LoVo (cell line): ENCODE results near the gene SLC24A1.

Experiments used
- DNase-seq: peaks from one replicate; pipeline ENCODE4 v3.0.0-alpha.2; 2016; ENCODE audit warnings: low spot score

The SLC24A1 gene

DNA sequence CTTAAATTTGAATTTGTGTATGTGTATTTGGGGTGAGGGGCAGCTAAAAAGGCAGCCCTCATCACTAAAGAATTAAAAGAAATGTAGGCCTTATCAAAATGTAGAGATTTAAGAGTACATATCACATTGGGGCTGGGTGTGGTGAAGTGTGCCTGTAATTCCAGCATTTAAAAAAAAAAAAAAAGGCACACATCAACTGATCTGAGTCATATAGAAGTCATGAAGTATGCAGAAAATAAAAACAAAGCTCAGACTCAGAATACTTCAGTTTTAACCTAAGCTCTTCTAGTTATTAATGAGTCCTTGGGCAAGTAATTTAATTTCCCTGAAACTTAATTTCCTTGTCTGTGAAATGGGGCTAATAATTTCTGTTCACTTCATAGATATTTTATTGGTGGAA lies 31.6 kb downstream of the SLC24A1 start:
- DNase-seq: no peak

DNA sequence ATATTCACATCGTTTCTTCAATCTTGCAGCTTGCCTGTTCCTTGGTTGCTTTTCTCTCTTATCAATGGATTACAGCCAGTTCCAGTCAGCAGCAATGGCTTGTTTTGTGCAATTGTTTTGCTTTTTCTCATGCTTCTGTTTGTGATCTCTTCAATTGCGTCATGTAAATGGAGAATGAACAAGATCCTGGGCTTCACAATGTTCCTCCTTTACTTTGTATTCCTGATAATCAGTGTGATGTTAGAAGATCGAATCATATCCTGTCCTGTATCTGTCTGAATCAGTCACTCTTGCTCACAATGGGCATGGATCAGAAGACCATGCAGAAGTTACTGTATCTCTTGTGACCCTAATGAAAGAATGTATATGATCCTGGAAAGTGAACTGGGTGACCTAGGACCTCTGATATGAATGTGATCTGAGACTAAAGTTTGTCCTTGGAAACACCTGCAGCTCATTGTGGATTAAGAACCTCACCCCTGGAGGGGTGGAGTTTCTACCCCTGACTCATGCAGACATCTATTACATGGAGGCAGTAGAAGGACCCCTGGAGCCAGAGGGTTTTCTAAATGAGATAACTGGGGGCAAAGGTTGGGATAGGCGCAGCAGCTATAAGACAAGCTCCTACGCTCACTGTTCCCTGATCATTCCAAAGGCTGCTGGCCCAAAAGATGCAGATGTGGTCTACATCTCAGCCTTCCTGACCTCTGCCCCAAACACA lies 32.2 kb downstream of the SLC24A1 start:
- DNase-seq: peak; percentile 15

DNA sequence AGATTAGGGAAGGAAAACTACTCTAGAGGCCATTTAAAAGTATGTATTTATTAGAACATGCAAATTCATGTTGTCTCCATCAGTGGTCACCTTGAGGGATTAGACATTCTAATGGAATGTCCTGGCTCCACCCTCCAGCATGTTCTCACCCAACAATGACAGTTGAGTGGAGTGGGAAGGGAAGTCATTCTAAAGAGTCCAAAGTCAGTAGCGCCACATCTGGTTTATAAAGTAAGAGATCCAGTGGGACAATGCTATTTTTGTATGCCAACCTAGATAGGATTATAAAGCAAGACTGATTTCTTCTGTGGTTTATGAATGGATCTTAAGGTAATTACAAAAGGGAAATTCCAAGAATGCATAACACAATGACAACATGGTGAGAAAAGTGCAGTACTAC lies 33.3 kb downstream of the SLC24A1 start:
- peak; percentile 40 for DNase-seq

DNA sequence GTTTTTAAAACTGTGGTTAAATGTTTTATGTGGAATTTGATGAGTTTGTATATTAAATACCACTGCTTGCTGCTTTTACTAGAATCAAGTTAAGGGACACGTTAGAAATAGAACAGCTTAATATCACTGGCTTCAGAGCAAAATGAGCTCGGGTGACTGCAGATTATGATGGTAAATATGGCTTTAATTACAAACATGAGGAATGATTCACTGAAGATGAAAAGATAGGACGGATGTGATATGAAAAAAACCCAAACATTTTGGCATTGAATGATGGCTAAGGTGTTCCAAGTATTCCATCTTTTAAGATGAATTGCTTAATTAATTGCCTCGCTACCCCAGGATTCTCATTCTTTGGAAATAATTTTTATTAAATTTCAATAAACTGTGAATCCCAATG lies 33.7 kb downstream of the SLC24A1 start:
- DNase-seq: no peak

DNA sequence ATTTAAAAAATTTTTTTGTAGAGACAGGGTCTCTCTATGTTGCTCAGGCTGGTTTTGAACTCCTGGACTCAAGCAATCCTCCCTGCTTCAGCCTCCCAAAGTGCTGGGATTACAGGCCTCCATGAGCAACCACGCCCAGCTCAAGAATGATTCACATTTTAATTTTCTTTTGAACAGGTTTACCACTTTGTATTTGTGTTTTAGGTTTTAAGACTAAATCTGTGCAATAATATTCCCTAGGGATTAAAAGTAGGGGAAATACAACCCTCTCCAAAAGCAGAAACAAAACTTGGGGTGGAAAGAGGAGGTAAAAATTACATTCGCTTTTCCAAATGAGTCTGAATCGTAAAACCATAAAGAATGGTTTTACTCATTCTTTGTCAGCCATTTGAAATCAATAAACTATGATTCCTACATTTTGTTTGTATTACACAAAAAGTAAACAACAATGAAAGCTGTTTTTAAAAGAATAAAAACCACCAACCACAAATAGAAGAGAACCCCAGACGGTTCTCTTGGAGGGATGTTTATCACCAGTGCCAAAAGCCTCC lies 37.8 kb downstream of the SLC24A1 start:
- DNase-seq: no peak

DNA sequence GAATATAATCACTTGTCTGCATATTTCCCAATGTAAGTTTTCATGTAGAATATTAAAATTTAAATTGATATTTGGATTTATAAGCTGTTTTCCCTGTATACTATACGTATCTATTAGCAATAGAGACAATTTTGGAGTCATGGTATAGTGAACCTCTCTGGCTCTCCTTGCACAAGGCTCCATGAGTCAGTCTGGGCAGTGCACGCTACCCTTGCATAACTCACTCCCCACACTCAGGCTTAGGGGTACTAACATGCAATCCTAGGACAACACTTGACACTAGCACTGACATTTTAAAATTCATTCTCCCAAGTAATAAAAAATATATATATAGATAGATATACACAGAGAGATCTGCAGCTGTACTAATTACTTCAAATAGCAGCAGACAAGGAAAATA lies 39.2 kb downstream of the SLC24A1 start:
- DNase-seq: no peak

DNA sequence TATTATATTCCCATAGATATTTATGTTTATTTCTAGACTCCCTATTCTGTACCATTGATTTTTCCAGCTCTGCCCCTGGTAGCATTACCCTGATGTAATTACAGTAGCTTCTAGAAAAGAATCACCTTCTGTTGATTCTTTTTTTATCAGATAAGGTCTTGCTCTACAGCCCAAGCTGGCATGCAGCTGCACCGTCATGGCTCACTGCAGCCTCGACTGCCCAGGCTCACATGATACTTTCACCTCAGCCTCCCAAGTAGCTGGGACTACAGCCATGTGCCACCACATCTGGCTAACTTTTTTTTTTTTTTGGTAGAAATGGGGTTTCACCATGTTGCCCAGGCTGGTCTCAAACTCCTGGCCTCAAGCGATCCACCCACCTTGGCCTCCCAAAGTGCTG lies 41.8 kb downstream of the SLC24A1 start:
- no peak for DNase-seq

DNA sequence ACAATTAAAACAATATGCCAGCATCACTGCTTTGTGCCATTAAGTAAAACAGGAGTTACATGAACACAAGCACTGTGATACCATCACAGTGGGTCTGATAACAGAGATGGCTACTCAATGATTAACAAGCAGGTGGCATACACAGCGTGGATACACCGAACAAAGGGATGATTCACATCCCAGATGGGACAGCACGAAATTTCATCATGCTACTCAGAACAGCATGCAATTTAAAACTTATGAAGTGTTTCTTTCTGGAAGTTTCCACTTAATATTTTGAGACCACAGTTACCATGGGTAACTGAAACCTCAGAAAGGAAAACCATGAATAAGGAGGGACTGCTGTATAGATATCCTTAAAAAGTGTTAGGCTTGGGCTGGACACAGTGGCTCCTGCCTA lies 44.5 kb downstream of the SLC24A1 start:
- DNase-seq: no peak

DNA sequence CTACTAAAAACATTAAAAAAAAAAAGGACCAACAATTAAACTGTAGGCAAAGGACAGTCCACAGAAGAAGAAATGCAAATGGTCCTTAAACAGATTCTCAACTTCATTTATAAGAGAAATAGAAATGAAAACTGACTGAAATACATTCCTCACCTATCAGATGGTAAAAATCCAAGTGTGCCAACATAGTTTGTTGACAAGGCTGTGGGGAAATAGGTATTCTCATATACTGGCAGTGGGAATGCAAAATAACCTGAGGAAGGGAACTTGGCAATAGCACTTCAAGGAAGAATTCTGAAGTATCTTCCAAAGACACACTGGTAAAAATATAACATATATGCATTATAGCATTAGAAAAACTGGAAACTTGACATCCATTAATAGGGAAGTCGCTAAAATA lies 53.8 kb downstream of the SLC24A1 start:
- no peak for DNase-seq

DNA sequence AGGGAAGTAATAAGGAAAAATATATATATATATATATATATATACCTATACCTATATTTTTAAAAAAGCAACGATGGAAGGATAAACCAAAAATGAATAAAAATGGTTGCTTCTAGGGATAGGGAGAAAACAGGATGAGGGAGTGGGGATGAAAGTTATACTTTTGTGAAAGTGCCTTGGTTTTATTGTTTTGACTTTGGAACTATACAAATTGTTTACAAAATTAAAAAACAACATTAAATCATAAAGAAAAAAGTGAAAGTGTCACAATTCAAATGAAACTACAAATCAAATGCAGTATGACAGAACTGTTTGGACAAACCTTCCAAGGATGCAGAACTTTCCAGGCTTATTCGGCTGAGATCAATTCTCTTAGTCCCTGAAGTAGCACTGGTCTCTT lies 54.4 kb downstream of the SLC24A1 start:
- no peak for DNase-seq

DNA sequence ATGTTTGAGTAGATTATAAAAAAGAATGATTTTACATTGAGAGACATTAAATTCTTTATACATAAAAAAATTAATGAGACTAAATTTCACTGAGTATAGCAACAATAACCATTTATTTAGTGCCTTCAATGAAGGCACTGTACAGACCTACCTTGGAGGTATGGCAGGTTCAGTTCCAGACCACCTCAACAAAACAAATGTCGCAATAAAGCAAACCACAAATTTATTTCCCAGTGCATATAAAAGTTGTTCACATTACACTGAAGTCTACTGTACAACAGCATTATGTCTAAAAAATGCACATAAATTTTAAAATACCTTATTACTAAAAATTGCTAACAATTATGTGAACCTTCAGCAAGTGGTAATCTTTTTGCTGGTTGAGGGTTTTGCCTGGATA lies 58.8 kb downstream of the SLC24A1 start:
- DNase-seq: no peak

DNA sequence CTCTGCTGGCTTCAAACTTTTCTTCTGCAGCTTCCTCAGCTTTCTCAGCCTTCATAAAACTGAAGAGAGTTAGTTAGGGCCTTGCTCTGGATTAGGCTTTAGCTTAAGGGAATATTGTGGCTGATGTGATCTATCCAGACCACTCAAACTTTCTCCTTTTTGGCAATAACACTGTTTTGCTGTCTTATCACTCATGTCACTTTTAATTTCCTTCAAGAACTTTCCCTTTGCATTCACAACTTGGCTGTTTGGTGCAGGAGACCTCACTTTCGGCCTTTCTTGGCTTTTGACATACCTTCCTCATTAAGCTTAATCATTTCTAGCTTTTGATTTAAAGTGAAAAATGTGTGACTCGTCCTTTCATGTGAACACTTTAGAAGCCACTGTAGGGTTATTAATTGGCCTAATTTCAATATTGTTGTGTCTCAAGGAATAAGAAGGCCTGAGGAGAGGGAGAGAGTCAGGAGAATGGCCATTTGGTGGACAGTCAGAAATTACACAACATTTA lies 60.7 kb downstream of the SLC24A1 start:
- DNase-seq: no peak

DNA sequence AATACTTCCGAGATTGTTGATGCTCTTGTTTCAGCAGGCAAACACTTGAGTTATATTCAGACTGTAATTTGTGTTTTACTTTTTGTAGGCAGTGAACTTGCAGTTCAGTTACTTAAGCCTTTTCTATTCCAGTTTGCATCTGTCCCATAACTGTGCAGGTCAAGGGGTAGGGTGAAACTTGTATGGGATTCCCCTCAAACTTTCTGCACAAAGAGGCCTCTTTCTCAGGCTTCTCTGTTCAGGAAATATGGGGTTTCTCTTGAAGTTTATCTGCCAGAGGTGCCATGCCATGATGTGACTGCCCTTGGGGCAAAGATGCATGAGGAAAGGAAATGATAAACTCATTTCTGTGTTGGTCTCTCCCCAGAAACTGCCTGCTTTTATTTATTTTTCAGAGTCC lies 66.7 kb downstream of the SLC24A1 start:
- DNase-seq: no peak

DNA sequence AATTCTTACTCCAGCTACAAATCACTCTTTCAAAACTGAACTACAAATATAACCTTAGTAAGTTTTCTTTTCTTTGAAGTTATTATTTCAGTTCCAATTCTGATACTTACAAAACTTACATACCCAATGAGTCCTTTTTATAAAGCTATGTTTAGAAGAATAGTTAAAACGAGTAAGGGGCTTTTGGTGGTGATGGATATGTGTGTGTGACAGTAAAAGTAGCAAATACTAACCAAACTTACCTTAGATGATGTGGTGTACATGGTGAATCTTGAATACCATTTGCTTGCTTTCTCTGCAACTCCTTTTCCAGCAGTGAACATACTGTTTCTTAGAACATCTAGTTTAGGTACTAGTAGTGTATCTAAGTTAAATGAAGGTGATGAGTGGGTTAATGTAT lies 68.4 kb downstream of the SLC24A1 start:
- DNase-seq: no peak

DNA sequence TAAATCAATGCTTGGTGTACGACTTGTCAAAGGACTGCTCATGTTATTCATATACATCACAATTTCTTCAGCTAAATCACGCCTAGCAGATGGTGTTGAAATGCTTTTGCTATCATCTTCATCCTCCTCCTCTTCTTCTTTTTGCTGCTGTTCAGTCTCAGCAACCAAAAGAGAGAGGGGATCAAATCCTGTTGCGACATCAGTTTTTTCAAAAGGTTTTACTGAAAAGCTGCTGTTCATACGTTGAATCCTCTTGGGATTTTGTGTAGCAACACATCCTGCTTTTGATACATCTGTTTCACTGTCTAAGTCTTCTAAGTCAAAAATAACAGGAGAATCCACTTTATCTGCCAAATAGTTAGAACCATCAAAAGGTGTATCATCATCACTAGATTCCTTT lies 69.0 kb downstream of the SLC24A1 start:
- no peak for DNase-seq

DNA sequence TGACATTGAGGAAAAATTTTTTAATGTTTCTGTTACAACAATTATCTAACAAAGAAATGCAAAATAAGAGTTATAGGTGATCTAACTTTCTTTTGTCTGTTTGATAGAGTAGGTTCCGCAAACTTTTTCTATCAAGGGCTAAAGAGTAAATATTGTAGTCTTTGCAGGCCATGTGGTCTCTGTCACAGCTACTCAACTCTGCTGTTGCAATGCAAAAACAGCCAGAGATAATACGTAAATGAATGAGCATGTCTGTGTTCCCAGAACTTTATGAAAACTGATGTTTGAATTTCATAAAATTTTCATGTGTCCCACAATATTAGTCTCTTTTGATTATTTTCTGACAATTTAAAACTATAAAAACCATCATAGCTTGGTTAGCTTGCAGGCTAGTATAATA lies 73.3 kb downstream of the SLC24A1 start:
- DNase-seq: no peak
